Stimulated activated CD8-positive, alpha-beta memory T cell treated with anti-CD3 and anti-CD28 coated beads, Interleukin-4, amount 100 ng/mL, for 24 hours (primary cell): ENCODE data around the gene MYO18B.
"Not testable (repeated sequence)": the region's sequence is repeated elsewhere in the genome, so short reads cannot be mapped to it uniquely, and the experiment has no call there.

Experiments
- DNase-seq: peaks from one replicate; pipeline ENCODE4 v3.0.0-alpha.2; 2020; ENCODE audit warnings: low read depth

Gene MYO18B

GRCh38 chr22:25953919-25954318 lies 211.9 kb downstream of the MYO18B start:
- no peak for DNase-seq

DNA sequence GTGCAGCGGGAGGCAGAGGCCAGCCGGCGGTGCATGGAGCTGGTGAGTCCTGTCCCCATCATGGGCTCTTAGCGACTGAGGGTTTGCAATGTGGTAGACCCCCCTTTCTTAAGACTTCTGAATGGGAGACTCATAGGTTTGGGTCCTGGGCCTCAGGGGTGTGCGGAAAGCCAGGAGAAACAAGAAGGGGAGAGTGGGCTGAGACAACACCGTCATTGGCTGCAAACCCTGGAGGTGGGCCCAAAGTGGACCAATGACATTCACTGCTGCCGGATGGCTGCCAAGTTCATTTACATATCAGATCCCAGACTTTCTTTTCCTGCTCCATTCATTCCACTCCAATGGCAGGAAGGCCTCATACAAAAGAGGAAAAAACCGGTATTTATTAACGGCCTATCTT lies 213.3 kb downstream of the MYO18B start:
- DNase-seq: no peak

- no peak for DNase-seq
Observed at GRCh38 chr22:25956801-25957200, 214.8 kb downstream of the MYO18B start.

- no peak for DNase-seq
Observed at GRCh38 chr22:25959818-25960774, 218.1 kb downstream of the MYO18B start.

GRCh38 chr22:25961699-25962098 lies 219.7 kb downstream of the MYO18B start:
- no peak for DNase-seq

DNA sequence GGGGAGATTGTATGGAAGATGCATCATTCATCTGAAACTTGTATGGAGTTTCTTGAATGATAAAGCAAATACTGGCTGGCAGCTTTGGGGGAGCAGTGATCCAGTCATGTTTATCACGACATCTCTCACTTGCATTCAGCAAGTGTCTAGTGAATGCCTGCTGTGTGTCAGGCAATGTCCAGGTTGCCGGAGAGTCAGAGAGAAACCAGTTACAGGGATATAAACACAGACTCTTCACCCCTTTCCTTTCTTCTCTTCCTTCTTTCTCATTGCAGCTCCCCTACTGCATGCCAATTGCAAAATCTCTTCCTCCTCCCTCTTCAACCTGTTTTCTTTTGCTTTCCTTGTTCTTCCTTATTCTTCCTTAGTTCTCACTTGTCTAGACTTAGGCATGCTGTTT lies 220.7 kb downstream of the MYO18B start:
- no peak for DNase-seq

GRCh38 chr22:25964961-25965730 lies 223.2 kb downstream of the MYO18B start:
- no peak for DNase-seq

DNA sequence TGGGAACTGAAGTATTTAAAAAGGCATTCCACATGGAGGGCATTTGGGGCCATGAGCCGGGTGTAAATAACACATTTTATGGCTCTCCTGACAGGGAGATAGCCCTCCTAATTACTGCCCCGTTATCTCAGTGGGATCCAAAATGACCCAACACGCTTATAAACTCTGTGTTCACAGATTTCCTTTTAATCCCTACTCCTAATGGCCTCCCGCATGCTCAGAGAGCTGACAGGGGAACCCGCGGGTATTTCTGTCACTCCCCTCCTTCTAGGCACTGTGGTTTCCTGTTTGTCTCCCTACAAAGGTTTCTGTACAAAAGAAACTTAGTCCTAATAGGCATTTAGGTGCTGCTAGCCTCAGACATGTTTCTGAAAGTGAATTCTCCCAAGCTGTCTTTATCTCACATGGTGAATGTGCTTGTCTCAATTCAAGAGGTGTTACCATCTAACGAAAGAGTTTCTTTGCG lies 224.5 kb downstream of the MYO18B start:
- no peak for DNase-seq

DNA sequence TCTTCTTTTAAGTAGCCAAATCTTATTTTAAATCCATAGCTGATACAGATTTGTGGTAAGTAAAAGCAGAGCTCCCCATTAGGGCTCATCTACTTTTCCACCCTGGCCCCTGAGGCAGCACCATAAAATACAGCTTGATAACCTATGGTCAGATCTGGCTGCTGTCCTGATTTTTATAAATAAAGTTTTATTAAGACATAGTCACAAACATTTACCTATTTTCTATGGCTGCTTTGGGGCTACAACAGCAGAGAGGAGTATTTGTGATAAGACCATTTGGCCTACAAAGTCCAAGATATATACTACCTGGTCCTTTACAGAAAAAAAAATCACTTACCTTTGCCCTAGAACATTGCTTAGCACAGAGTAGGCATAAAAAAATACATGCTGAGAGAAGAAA lies 227.3 kb downstream of the MYO18B start:
- DNase-seq: no peak

DNA sequence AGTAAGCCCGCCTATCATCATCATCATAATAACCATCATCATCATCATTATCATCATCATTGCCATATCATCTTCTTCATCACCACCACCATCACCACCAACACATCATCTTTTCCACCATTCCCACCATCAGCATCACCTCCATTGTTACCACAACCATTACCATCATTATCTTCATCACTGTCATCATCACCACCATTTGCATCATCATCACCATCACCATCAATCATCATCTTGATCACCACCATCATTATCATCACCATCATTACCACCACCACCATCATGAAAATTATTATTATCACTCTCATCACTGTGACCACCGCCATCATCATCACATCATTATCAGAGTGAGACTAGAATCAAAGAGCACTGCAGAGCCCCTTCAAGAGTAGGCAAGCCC lies 227.9 kb downstream of the MYO18B start:
- no peak for DNase-seq

DNA sequence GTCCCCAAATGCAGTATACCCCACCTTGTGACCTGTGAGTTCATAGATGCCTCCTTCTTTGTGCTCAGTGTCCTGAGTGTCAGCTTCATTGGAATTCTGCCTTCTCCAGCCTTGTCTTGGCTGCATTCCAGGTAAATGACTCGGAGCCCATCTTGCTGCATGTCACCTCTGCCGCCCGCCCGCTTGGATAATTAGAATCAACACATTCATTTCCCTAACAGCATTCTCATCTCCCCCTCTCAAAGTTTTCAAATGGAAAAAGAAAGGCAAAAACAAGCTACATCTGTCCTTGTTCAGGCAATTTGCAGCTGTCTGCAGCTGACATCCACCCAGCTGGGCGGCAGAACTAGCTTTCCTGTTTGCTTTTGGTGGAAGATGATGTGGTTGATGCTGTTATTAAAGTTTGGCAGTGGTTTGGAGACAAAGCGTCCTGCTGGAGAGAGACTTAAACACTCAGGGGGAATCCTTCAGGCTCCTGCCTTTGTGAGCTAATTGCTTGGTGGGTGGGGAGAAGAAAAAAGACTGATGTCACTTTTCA lies 228.5 kb downstream of the MYO18B start:
- no peak for DNase-seq

DNA sequence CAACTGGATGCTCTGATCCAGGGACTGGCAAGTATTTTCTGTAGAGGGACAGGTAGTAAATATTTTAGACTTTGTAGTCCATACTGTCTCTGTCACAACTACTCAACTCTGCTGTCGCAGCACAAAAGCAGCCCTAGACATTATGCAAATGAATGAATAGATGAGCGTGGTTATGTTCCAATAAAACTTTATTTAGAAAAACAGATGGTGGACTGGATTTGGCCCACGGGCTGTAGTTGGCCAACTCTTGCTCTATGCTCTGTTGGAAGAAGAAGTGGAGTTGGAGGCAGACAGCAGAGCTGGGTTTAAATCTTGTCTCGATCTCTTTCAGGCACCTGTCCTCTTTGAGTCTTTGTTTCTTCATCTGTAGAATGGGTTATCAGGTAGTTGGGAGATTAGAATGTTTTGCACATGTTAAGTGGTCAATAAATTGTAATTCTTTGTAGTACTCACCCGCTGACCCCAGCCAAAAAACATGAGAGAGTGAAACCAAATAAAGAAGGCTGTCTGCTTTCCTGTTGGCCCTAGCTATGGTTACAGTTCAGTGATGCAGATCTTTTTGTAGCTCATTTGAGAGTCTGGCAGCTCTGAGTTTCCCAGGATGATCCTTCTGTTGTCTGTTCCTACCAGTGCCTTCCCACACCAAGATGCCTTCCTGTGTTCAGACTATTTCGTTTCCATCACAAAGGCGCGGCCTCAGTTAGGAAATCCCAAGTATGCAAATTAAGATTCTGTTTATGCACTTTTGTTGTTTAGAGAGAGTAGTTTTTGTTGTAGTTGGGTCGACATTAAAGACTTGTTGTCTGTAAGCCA lies 229.2 kb downstream of the MYO18B start:
- no peak for DNase-seq

DNA sequence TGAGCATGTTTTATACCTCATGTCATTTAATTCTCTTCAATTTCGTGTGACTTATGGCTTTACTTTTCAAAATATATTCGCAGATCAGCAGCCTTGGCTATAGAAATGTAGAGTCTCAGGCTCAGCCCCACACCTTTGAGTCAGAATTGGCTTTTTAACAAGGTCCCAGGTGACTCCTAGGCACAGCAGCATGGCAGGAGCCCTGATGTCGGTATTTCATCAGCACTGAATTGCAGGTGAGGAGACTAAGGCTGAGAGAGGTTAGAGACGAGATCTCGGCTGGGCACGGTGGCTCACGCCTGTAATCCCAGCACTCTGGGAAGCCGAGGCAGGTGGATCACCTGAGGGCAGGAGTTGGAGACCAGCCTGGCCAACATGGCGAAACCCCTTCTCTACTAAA lies 230.4 kb downstream of the MYO18B start:
- no peak for DNase-seq

- no peak for DNase-seq
Observed at GRCh38 chr22:25976356-25976755, 234.4 kb downstream of the MYO18B start.

GRCh38 chr22:25979968-25980367 lies 238.0 kb downstream of the MYO18B start:
- no peak for DNase-seq

DNA sequence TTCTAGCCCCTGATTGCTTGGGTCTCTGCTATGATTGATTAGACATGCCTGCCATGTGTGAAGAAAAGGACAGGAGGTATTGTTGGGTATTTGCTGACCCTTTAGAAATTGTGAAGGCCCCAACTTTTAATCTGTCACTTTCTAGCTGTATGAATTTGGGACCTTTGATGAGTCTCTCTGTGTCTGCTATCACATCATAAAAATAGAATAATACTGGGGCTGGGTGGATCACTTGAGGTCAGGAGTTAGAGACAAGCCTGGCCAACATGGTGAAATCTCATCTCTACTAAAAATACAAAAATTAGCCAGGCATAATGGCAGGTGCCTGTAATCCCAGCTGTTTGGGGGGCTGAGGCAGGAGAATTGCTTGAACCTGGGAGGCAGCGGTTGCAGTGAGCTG lies 242.9 kb downstream of the MYO18B start:
- not testable (repeated sequence) for DNase-seq

GRCh38 chr22:25987948-25988347 lies 246.0 kb downstream of the MYO18B start:
- no peak for DNase-seq

DNA sequence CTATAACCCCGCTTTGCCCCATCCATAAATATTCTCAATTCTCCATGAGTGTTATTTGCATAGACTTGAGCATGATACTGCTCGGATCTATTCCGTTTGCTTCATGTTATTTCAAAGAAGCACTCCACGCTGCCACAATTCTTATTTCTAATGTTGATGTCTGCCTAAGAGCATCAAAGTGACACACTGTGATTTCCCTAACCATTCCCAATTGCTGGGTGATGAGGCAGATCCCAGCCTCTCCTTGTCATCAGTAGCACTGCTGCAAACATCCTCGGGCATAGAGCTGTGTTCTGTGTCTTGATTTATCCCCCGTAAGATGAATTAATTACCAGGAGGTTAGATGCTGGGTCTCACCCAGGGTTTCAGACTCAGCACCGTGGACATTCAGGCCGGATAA lies 249.0 kb downstream of the MYO18B start:
- DNase-seq: no peak

GRCh38 chr22:25992331-25992730 lies 250.3 kb downstream of the MYO18B start:
- no peak for DNase-seq

GRCh38 chr22:25996669-25997068 lies 254.7 kb downstream of the MYO18B start:
- DNase-seq: no peak

- no peak for DNase-seq
Observed at GRCh38 chr22:25997886-25998775, 256.1 kb downstream of the MYO18B start.
